Measurements from ENCODE around the gene SYNDIG1.

SYNDIG1 gene

DNA sequence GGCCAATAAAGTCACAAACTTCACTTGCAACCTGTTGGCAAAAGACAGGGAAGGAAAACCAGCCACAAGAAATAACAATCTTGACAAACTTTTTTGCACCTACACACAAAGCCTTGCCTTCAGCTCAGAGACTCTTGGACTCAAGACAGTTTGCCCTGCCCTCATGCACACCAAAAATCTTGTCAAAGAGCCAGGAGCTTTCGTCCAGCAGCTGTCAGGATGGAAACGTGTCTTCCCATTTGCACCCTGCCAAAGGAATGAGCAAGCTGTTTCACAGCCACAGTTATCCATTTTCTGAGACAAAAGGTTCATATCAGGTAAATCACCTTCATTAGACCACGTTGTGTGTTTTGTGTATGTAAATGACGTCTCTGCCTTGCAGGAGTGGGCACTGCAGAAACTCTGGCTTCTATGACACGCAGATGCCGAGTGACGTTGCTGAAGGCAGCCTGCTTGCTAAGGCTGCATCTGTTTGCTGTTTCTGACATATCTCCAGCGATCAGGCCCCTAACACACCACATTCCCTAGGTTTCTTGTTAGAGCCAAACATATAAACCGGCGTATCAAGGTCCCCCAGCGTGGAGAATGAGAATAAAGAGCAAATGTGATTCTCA lies 193.4 kb downstream of the SYNDIG1 start:
- no peaks in the 10 kb centered on the region for H3K36me3 Mint-ChIP-seq (ENCODE audit: low read depth)
- no peaks in the 10 kb centered on the region for H3K9me3 Mint-ChIP-seq
- no peaks in the 10 kb centered on the region for H3K4me1 Mint-ChIP-seq (ENCODE audit: low read depth)
- H3K27ac Mint-ChIP-seq = no peak overlapping the region
- H3K4me3 Mint-ChIP-seq = no peak overlapping the region
- no peaks in the 10 kb centered on the region for H3K27me3 Mint-ChIP-seq

GRCh38 chr20:24663496-24663895 lies 194.1 kb downstream of the SYNDIG1 start:
- H3K27ac Mint-ChIP-seq = no peak overlapping the region

GRCh38 chr20:24664266-24664986 lies 195.0 kb downstream of the SYNDIG1 start:
- Mint-ChIP-seq H3K27me3 (no peaks in the 10 kb centered on the region), H3K9me3 (no peaks in the 10 kb centered on the region), H3K27ac (no peak overlapping the region), H3K4me1 (ENCODE audit: low read depth) (no peaks in the 10 kb centered on the region), H3K4me3 (no peak overlapping the region), H3K36me3 (ENCODE audit: low read depth) (no peaks in the 10 kb centered on the region)

More at GRCh38 chr20:24663496-24663895, 194.1 kb downstream of the SYNDIG1 start:
- no peak overlapping the region for H3K4me3 Mint-ChIP-seq
- H3K4me1 Mint-ChIP-seq (ENCODE audit: low read depth) = no peaks in the 10 kb centered on the region
- H3K9me3 Mint-ChIP-seq = no peaks in the 10 kb centered on the region
- H3K36me3 Mint-ChIP-seq (ENCODE audit: low read depth) = no peaks in the 10 kb centered on the region
- no peaks in the 10 kb centered on the region for H3K27me3 Mint-ChIP-seq

DNA sequence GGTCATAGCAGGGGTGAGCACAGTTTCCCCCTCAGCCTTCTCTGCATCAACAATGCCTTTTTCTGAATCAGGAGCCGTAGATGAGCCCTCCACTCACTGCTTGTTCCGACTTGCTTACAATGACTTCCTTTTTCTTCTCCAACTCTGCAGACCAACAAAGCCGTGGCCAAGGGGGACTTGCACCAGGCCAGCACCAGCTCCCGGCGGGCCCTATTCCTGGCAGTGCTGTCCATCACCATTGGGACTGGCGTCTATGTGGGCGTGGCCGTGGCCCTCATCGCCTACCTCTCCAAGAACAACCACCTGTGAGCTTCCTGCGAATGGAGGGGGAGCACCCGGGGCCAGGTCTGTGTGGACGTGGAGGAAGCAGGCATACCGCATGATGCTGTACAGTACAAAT lies 195.8 kb downstream of the SYNDIG1 start:
- Mint-ChIP-seq H3K36me3 (ENCODE audit: low read depth) (no peaks in the 10 kb centered on the region), H3K4me3 (no peak overlapping the region), H3K27me3 (no peaks in the 10 kb centered on the region), H3K27ac (no peak overlapping the region), H3K9me3 (no peaks in the 10 kb centered on the region), H3K4me1 (ENCODE audit: low read depth) (no peaks in the 10 kb centered on the region)

DNA sequence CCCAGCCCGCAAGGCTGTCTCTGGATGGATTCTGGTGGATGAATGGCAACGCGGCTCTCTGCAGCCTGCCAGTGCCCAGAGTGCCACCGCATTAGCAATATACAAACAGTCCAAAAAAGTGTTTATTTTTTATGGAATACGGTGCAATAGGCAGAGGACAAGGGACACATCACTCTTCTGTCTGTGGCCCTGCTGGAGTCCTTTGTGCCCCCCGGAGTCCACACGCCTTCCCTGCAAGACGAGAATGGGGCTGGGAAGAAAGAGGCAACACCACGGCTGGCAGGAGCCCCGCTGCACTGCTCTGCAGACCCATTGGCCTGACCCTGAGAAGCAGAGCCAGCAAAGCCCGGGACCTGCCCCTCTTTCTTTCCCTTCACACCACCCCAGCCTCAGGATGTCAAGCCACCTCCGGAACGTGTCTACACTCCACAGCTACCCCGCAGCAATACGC lies 196.3 kb downstream of the SYNDIG1 start:
- H3K9me3 Mint-ChIP-seq = no peaks in the 10 kb centered on the region
- no peak overlapping the region for H3K27ac Mint-ChIP-seq
- no peaks in the 10 kb centered on the region for H3K36me3 Mint-ChIP-seq (ENCODE audit: low read depth)
- no peaks in the 10 kb centered on the region for H3K4me1 Mint-ChIP-seq (ENCODE audit: low read depth)
- H3K4me3 Mint-ChIP-seq = no peak overlapping the region
- H3K27me3 Mint-ChIP-seq = no peaks in the 10 kb centered on the region

GRCh38 chr20:24667689-24668383 lies 198.4 kb downstream of the SYNDIG1 start:
- no peaks in the 10 kb centered on the region for H3K9me3 Mint-ChIP-seq
- no peak overlapping the region for H3K27ac Mint-ChIP-seq
- no peak overlapping the region for H3K4me3 Mint-ChIP-seq
- no peaks in the 10 kb centered on the region for H3K27me3 Mint-ChIP-seq
- no peaks in the 10 kb centered on the region for H3K36me3 Mint-ChIP-seq (ENCODE audit: low read depth)
- no peaks in the 10 kb centered on the region for H3K4me1 Mint-ChIP-seq (ENCODE audit: low read depth)

- H3K4me1 Mint-ChIP-seq (ENCODE audit: low read depth) = no peaks in the 10 kb centered on the region
- H3K9me3 Mint-ChIP-seq = no peaks in the 10 kb centered on the region
- no peak overlapping the region for H3K27ac Mint-ChIP-seq
- H3K36me3 Mint-ChIP-seq (ENCODE audit: low read depth) = no peaks in the 10 kb centered on the region
- no peak overlapping the region for H3K4me3 Mint-ChIP-seq
- H3K27me3 Mint-ChIP-seq = no peaks in the 10 kb centered on the region
Measured at GRCh38 chr20:24668384-24668702, 198.9 kb downstream of the SYNDIG1 start.

GRCh38 chr20:24668791-24669190 lies 199.4 kb downstream of the SYNDIG1 start:
- H3K4me3 Mint-ChIP-seq = no peak overlapping the region
- H3K9me3 Mint-ChIP-seq = no peaks in the 10 kb centered on the region
- no peaks in the 10 kb centered on the region for H3K27me3 Mint-ChIP-seq
- H3K36me3 Mint-ChIP-seq (ENCODE audit: low read depth) = no peaks in the 10 kb centered on the region
- H3K4me1 Mint-ChIP-seq (ENCODE audit: low read depth) = no peaks in the 10 kb centered on the region
- H3K27ac Mint-ChIP-seq = no peak overlapping the region

GRCh38 chr20:24669701-24670100 lies 200.3 kb downstream of the SYNDIG1 start:
- no peak overlapping the region for H3K4me3 Mint-ChIP-seq
- H3K27ac Mint-ChIP-seq = no peak overlapping the region
- H3K27me3 Mint-ChIP-seq = no peaks in the 10 kb centered on the region
- H3K36me3 Mint-ChIP-seq (ENCODE audit: low read depth) = no peaks in the 10 kb centered on the region
- no peaks in the 10 kb centered on the region for H3K4me1 Mint-ChIP-seq (ENCODE audit: low read depth)
- no peaks in the 10 kb centered on the region for H3K9me3 Mint-ChIP-seq

- H3K36me3 Mint-ChIP-seq (ENCODE audit: low read depth) = no peaks in the 10 kb centered on the region
- H3K4me1 Mint-ChIP-seq (ENCODE audit: low read depth) = no peaks in the 10 kb centered on the region
- no peaks in the 10 kb centered on the region for H3K27me3 Mint-ChIP-seq
- H3K9me3 Mint-ChIP-seq = no peaks in the 10 kb centered on the region
- H3K27ac Mint-ChIP-seq = no peak overlapping the region
- H3K4me3 Mint-ChIP-seq = no peak overlapping the region
Measured at GRCh38 chr20:24670341-24670872, 201.0 kb downstream of the SYNDIG1 start.

GRCh38 chr20:24670981-24671380 lies 201.6 kb downstream of the SYNDIG1 start:
- Mint-ChIP-seq H3K27ac (no peak overlapping the region), H3K9me3 (no peaks in the 10 kb centered on the region), H3K4me3 (no peak overlapping the region), H3K4me1 (ENCODE audit: low read depth) (no peaks in the 10 kb centered on the region), H3K27me3 (no peaks in the 10 kb centered on the region), H3K36me3 (ENCODE audit: low read depth) (no peaks in the 10 kb centered on the region)

- H3K27me3 Mint-ChIP-seq = no peaks in the 10 kb centered on the region
- no peaks in the 10 kb centered on the region for H3K4me1 Mint-ChIP-seq (ENCODE audit: low read depth)
- no peaks in the 10 kb centered on the region for H3K36me3 Mint-ChIP-seq (ENCODE audit: low read depth)
- no peaks in the 10 kb centered on the region for H3K9me3 Mint-ChIP-seq
- H3K4me3 Mint-ChIP-seq = no peak overlapping the region
- H3K27ac Mint-ChIP-seq = no peak overlapping the region
Measured at GRCh38 chr20:24672181-24672880, 202.9 kb downstream of the SYNDIG1 start.

DNA sequence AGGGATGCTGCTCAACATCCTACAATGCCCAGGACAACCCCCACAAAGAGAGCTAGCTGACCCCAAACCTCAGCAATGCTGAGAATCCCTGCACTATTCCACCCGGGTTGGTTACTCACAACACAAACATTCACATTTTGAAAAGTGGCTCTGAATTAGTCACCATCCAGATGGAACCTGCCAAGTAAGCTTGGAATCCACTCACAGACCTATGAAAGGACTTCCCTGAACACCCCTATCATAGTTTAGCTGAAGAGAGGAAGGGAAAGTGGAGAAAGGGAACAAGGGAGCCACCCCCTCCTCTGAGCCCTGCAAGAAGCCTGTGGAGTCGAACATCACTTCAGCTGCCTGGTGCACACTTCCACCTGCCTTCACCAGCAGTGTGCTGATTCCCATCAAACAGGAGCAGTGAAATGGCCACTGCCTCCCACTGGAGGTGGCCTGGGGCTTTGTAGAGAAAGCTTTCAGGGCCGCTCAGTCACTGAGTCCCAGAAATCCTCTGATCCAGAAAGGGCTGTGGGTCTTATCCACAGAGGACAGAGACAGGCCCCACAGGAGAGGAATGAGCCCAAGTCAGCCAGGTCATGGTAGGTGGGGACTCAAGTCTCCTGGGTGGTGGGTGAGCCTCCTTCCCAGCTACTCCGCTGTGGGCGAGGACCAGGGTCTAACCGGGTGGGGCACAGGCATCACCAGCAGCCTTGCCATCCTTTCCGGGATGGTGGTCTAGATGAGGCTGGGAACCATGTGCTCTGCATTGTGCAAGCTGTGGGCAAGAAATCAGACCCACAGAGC lies 203.7 kb downstream of the SYNDIG1 start:
- Mint-ChIP-seq H3K36me3 (ENCODE audit: low read depth) (no peaks in the 10 kb centered on the region), H3K9me3 (no peaks in the 10 kb centered on the region), H3K4me1 (ENCODE audit: low read depth) (no peaks in the 10 kb centered on the region), H3K4me3 (no peak overlapping the region), H3K27ac (no peak overlapping the region), H3K27me3 (no peaks in the 10 kb centered on the region)

Measured in stimulated activated naive CD8-positive, alpha-beta T cell treated with anti-CD3 and anti-CD28 coated beads, Interleukin-15, Interleukin-2, amounts not matched to agents 100 ng/mL and 50 ng/mL, for 24 hours (primary cell).